Measurements from ENCODE around the gene DSCAML1.

DNA sequence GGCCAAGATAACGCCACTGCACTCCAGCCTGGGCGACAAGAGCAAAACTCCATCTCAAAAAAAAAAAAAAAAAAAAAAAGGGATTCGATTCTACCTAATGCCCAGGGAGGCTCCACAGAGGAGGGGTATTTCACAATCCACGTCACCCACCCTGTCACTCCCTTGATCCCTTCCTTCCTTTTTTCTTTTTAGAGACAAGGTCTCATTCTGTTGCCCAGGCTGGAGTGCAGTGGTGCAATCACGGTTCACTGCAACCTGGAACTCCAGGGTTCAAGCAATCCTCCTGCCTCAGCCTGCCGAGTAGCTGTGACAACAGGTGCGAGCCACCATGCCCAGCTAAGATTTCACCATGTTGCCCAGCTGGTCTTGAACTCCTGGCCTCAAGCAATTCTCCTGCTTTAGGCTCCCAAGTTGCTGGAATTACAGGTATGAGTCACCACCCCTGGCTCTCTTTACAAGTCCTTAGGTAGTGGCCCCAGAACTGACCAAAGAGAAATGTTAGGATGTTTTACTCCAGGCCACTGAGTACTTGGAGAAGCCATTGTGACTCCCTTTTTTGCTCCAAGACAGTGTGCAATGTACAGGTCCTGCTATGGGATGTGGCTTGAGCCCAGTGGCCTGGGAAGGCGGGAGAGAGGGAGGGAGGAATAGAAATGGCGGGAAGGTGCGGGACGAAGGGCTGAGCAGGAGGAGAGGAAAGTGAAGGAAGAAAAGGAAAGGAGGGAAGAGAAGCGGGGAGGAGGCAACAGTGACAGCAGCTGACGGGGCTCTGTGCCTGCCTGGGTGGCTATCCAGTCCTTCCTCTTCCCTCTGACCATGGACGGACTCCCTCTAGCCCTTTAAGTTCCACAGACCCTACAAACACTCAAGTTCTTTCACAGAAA is 39.3 kb upstream of the DSCAML1 start:
- no peak for TF ChIP-seq SRF (IDR thresholded peaks at IDR 0.05; ENCODE audit: low read depth)
- no peak for TF ChIP-seq ZNF274 (IDR thresholded peaks at IDR 0.05; ENCODE audit: low read depth, low read length)
- TF ChIP-seq CTCF (IDR thresholded peaks at IDR 0.05 in 2 of 3, conservative IDR thresholded peaks at IDR 0.05 in 1 of 3; ENCODE audit: borderline replicate concordance in 1 of 3, insufficient read depth in 1 of 3, low read depth in 2 of 3, low read length in 2 of 3), result no peak
- TF ChIP-seq ZFX (IDR thresholded peaks at IDR 0.05), result no peak
- no peak for TF ChIP-seq POLR2A (IDR thresholded peaks at IDR 0.05; ENCODE audit: borderline replicate concordance, extremely low read depth, insufficient read depth, insufficient read length)
- TF ChIP-seq EZH2phosphoT487 (IDR thresholded peaks at IDR 0.05; ENCODE audit: borderline replicate concordance), result no peak
- TF ChIP-seq RAD21 (IDR thresholded peaks at IDR 0.05; ENCODE audit: low read depth), result no peak
- no peak for TF ChIP-seq EZH2 (IDR thresholded peaks at IDR 0.05)
- TF ChIP-seq EGR1 (IDR thresholded peaks at IDR 0.05; ENCODE audit: low read depth), result no peak
- TF ChIP-seq SP1 (IDR thresholded peaks at IDR 0.05; ENCODE audit: low read depth), result no peak

Data from HCT116 (cell line).